ENCODE results near the gene ATP5F1E. TPM values are rescaled to one million over a fixed set of nuclear protein-coding genes. Genes with fewer than 3 reads are reported as not detected.

ATP5F1E gene
- total and polyA plus RNA-seq, 9 of the 15 experiments (the other 6 are each of a cell fraction or from before 2014, with no cell fraction given), result 60.3 to 162 (median 113) TPM

DNA sequence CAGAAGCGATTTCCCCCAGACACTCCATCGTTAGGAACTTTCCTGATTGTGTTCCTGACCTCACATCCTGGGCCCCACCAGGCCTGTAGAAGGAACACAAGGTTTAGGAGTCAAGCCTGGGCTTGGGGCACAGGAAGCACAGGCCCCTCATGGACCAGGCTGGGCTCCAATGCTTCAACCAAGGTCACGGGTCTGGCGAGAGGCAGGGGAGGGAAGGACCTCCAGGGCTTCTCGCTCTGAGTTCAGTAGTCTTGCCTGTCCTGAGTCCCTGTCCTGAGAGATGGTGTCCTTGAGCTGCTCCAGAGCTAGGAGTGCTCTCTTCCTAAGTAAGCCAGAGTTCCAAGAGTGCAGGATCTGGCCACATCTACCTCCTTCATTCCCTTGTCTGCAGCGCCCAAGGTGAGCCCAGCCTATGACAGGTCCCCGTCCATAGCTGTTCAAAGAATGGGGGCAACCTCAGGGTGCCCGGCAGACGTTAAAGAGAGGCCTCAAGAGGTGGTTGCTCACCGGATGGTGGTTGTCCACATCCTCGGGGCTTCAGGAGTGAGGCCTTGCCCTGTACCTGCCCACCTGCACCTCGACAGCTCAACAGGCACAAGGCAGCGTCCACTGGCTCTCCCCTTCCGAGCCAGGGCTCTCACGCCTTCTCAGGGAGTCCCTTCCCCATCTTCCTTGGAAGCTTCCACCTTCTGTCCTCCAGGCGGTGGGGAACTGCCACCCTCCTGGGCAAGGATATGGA lies 14.5 kb downstream of the ATP5F1E start:
- Histone ChIP-seq H3K9me3 (replicated peaks; ENCODE audit: control insufficient read depth, insufficient read depth, low read depth, low read length) (no peaks in the 10 kb centered on the region), H3K4me3 (no peak overlapping the region), H3K27me3 (ENCODE audit: control insufficient read depth in 2 of 2, insufficient read depth in 2 of 2, low read length in 2 of 2) (no peaks in the 10 kb centered on the region), H3K9me1 (ENCODE audit: control insufficient read depth, insufficient read depth, low read length) (no peaks in the 10 kb centered on the region), H3K36me3 (ENCODE audit: control insufficient read depth, insufficient read depth, low read length) (peaks cover 14% of the 10 kb centered on the region), H3K9ac (ENCODE audit: insufficient read depth in 1 of 2, low read depth in 2 of 2, low read length in 2 of 2) (peak overlapping the region; percentile 38 to 81; a peak in 3 of 4 replicates), H3K4me1 (replicated peaks in 1 of 2; ENCODE audit: control insufficient read depth in 2 of 2, insufficient read depth in 2 of 2, low read length in 2 of 2) (peaks cover 71 to 73% of the 10 kb centered on the region in 2 experiments), H2AFZ (ENCODE audit: low read depth, low read length) (peak overlapping the region; percentile 57; the same call in 1 of the 2 replicates), H3K27ac (ENCODE audit: extremely low read depth, low read depth, low read length) (peak overlapping the region; percentile 70), H3K79me2 (ENCODE audit: control insufficient read depth, insufficient read depth, low read length) (peaks cover 35% of the 10 kb centered on the region), H3K4me2 (ENCODE audit: insufficient read depth, low read length) (0 out of 2 replicates have a peak overlapping the region, but pooled peaks have one; percentile 35), H4K20me1 (replicated peaks; ENCODE audit: control insufficient read depth, insufficient read depth, low read length) (no peaks in the 10 kb centered on the region)
- POLR2A ChIA-PET, result interaction anchor here (0.6 to 3.1 kb wide), 5 partner anchors 9 to 216 kb away, joined by 3 to 25 read pairs (median 4); partner anchors contain the start of gene ATP5F1E
- ATAC-seq (no peak), DNase-seq (ENCODE audit: extremely low read depth in 1 of 4, low spot score in 3 of 4) (no peak), FAIRE-seq (no peak)
- 0 out of 2 replicates have a peak, but pooled peaks have one; percentile 31 for TF ChIP-seq POLR2G (IDR thresholded peaks at IDR 0.05; ENCODE audit: low read depth, low read length)
- TF ChIP-seq HDAC6 (IDR thresholded peaks at IDR 0.05; ENCODE audit: low read depth, low read length), result no peak
- CTCF ChIA-PET (ENCODE audit: low intra/inter-chr PET ratio), result no interaction called here
- in situ Hi-C loops (cut with MboI), result no loop called here
- intact Hi-C loops (cut with micrococcal nuclease), result no loop called here
- BruUV-seq (replicated peaks), result no TSS peak
- 82% methylated on average over 16 of the region's 16 CpGs for WGBS (ENCODE audit: insufficient coverage, low coverage, missing lambda C conversion rate)

DNA sequence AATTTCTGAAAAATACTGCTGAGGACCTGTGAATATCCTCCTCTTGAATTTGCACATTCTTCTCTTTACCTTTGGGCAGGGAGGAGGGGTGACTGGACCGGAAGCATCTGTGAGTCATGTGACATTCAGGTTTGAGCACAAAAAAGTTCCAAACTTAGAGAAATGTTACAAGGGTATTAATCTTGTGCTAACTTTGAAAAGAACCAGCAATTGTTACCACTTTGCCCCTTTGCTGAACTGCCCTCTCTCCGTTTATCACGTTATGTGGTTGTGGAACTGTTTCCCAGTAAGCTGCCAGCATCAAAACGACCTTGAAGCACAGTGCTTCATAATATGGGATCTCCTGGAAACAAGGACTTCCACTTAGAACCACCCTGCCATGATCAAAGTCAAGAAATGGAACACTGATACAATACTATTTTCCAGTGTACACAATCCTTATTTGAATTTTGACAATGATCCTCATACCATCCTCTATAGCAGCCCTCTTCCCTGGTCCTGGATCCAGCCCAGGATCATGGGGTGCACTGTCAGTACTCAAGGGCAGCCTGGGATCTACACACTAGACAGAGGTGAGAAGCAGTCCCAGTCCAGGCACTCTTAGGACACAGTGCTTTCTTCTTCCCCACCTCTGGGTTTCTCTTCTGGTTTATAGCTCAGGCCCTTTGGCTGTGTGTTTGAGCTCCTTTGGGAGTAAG lies 15.2 kb downstream of the ATP5F1E start:
- no peaks in the 10 kb centered on the region for H4K20me1 ChIP-seq (replicated peaks; ENCODE audit: control insufficient read depth, insufficient read depth, low read length)
- no peaks in the 10 kb centered on the region for H3K9me1 ChIP-seq (ENCODE audit: control insufficient read depth, insufficient read depth, low read length)
- H2AFZ ChIP-seq (ENCODE audit: low read depth, low read length), result peak overlapping the region; percentile 57; the same call in 1 of the 2 replicates
- H3K4me3 ChIP-seq, result no peak overlapping the region
- in situ Hi-C loops (cut with MboI) (no loop called here), intact Hi-C loops (cut with micrococcal nuclease) (no loop called here)
- peak overlapping the region; percentile 38 to 81; a peak in 3 of 4 replicates for H3K9ac ChIP-seq (ENCODE audit: insufficient read depth in 1 of 2, low read depth in 2 of 2, low read length in 2 of 2)
- BruUV-seq (replicated peaks), result no TSS peak
- DNase-seq (ENCODE audit: extremely low read depth in 1 of 4, low spot score in 3 of 4) (no peak), ATAC-seq (no peak), FAIRE-seq (no peak)
- H3K27me3 ChIP-seq (ENCODE audit: control insufficient read depth in 2 of 2, insufficient read depth in 2 of 2, low read length in 2 of 2), result no peaks in the 10 kb centered on the region
- peaks cover 30% of the 10 kb centered on the region for H3K79me2 ChIP-seq (ENCODE audit: control insufficient read depth, insufficient read depth, low read length)
- CTCF ChIA-PET (ENCODE audit: low intra/inter-chr PET ratio), result no interaction called here
- POLR2A ChIA-PET, result interaction anchor here (0.9 to 3.1 kb wide), 3 partner anchors 8 to 19 kb away, joined by 4 to 25 read pairs (median 4); partner anchors contain the start of gene ATP5F1E
- WGBS (ENCODE audit: insufficient coverage, low coverage, missing lambda C conversion rate), result 34% methylated on average over 4 of the region's 4 CpGs
- peak overlapping the region; percentile 70 for H3K27ac ChIP-seq (ENCODE audit: extremely low read depth, low read depth, low read length)
- no peaks in the 10 kb centered on the region for H3K9me3 ChIP-seq (replicated peaks; ENCODE audit: control insufficient read depth, insufficient read depth, low read depth, low read length)
- H3K36me3 ChIP-seq (ENCODE audit: control insufficient read depth, insufficient read depth, low read length), result peaks cover 8% of the 10 kb centered on the region; the same call in 1 of the 3 replicates
- peaks cover 76 to 77% of the 10 kb centered on the region in 2 experiments for H3K4me1 ChIP-seq (replicated peaks in 1 of 2; ENCODE audit: control insufficient read depth in 2 of 2, insufficient read depth in 2 of 2, low read length in 2 of 2)
- H3K4me2 ChIP-seq (ENCODE audit: insufficient read depth, low read length), result peak overlapping the region; percentile 35
- TF ChIP-seq, protein P1, sequence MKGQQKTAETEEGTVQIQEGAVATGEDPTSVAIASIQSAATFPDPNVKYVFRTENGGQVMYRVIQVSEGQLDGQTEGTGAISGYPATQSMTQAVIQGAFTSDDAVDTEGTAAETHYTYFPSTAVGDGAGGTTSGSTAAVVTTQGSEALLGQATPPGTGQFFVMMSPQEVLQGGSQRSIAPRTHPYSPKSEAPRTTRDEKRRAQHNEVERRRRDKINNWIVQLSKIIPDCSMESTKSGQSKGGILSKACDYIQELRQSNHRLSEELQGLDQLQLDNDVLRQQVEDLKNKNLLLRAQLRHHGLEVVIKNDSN (CRISPR knock-in tag; IDR thresholded peaks at IDR 0.05), result peak; percentile 51; the same call in 1 of the 2 replicates
- TF ChIP-seq MECOM (CRISPR knock-in tag; IDR thresholded peaks at IDR 0.05) (no peak), SREBF1 (IDR thresholded peaks at IDR 0.05; ENCODE audit: borderline replicate concordance, low read depth, low read length) (no peak), GABPA (tag; conservative IDR thresholded peaks at IDR 0.05; ENCODE audit: low read depth) (peak; percentile 47; the same call in 1 of the 2 replicates), RBM17 (IDR thresholded peaks at IDR 0.05; ENCODE audit: borderline replicate concordance, low read depth, low read length) (no peak), CBFA2T2 (conservative IDR thresholded peaks at IDR 0.05) (no peak; the same call in 1 of the 2 replicates)
- TF ChIP-seq, protein P2, sequence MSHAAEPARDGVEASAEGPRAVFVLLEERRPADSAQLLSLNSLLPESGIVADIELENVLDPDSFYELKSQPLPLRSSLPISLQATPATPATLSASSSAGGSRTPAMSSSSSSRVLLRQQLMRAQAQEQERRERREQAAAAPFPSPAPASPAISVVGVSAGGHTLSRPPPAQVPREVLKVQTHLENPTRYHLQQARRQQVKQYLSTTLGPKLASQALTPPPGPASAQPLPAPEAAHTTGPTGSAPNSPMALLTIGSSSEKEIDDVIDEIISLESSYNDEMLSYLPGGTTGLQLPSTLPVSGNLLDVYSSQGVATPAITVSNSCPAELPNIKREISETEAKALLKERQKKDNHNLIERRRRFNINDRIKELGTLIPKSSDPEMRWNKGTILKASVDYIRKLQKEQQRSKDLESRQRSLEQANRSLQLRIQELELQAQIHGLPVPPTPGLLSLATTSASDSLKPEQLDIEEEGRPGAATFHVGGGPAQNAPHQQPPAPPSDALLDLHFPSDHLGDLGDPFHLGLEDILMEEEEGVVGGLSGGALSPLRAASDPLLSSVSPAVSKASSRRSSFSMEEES (CRISPR knock-in tag; IDR thresholded peaks at IDR 0.05), result peak; percentile 93
- TF ChIP-seq, protein P3, sequence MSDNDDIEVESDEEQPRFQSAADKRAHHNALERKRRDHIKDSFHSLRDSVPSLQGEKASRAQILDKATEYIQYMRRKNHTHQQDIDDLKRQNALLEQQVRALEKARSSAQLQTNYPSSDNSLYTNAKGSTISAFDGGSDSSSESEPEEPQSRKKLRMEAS (CRISPR knock-in tag; IDR thresholded peaks at IDR 0.05), result no peak
